ENCODE results near the gene CROCC.

The CROCC gene

DNA sequence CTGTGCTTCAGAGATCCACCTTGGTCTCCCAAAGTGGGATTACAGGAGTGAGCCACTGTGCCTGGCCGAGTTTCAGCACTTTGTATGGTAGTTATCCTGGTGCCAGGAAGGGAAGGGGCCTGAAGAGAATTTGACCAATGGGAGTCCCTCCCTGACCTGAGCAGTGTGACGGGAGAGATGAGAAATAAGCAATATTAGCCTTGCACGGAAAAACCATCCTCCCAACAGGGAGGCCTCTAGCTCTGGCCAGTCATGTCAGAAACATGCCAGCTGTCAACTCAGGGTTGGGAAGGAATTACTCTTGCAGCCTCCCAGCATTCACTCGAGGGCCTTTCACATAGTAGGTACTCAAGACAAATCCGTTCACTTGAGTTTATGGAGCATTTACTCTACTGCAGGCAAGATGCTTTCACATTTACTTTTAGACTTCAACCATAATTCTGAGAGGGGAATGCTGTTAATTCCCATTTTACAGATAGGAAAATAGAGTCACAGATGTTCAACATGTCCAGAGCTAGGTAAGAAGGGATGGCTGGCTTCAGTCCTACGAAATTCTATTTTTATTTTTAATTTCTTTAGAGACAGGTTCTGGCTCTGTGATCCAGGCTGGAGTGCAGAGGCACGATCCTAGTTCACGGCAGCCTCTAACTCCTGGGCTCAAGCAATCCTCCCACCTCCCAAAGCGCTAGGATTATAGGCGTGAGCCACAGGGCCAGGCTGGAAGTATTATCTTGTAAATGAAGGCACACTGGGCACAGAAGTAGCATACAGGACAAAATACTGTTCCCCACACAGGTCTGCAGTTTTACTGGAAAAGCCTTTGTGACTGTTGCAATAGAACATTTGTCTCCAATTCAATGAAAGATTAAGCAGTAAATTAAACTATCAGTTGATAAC, 93.2 kb downstream of the CROCC start:
- no peak for DNase-seq

DNA sequence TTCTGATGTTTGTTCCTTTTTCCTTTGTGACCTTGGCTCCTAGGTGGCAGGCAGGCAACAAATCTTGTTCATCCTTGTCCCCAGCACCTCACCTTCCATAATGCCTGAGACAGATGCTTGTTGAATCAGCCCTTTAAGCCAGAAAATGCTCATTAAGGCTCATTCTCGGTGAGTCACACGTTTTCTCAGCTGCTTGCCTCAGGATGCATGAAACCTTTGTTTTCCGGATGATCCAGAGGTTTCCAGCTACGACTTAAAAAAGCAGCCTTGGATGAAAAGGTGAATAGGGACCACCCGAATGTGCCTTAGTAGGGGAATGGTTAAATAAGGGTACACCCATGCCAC, 94.6 kb downstream of the CROCC start:
- no peak for DNase-seq

DNA sequence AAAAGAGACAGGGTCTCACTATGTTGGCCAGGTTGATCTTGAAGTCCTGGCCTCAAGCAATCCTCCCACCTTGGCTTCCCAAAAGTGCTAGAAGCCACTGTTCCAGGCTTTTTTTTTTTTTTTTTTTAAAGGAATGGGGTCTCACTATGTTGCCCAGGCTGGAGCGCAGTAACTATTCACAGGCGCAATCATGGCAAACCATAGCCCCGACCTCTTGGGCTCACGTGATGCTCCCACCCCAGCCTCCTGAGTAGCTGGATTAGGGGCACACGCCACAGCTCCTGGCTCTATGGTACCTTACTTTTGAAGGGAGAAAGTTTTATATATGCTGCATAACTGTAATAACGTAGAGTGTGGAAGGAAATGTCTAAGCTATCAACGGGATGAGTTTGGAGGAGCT, 95.7 kb downstream of the CROCC start:
- DNase-seq, result no peak

DNA sequence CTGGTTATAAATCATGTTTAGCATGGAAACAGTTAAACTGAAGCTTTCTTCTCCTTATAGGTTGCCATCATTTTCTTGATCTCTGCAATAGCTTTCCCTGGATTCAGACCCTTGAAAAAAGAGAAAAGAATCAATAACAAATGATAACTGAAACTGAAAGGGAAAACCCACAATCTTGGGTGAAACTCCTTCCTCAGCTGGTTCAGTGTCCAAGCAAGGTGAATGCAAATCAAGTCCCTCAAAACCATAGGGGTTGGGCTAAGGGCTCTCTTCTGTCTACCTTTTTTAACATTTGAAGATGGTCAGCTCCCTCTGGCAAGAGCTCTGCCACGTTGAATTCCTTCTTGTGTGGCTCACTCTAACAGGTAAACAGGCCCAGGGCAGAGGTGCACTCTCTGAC, 97.1 kb downstream of the CROCC start:
- DNase-seq, result no peak

DNA sequence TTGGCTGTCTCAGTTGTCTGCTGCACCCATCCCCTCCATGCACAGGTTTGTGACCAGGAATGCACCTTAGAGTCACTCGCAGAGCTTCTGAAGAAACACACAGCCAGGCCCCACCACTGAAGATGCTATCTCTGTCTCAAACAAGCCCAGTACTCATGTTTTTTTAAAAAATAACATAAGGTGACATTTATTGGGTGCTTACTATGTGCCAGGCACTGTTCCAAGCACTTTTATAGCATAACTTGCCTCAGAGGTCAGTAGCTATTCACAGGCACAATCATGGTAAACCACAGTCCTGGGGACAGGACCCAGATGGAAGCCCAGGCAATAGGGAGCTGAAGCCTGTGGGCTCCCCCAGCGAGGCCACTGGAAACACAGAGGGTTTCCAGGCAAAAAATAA, 98.8 kb downstream of the CROCC start:
- DNase-seq, result no peak

DNA sequence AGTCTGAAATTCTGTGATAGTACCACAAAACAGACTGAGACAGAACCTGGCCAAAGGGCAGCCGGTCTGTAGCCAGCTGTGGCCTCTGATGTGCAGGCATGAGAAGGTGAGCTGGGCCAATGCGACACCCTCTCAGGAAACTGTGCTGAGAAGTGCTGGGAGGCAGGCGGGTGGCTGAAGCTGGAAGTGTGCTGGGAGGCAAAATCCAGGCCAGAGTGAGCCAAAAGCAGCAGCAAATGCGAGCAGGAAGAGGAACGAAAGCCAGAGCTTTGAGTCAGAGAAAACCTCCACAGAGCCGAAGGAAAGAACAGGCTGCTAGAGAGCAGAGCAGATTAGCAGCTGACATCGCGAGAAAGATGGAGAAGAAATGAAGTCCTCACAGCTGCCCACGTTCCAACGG, 100.2 kb downstream of the CROCC start:
- no peak for DNase-seq
